HG03045 (cell line): ENCODE measurements around the gene DUSP22.

Experiments
- ATAC-seq: cut with Tn5 transposase; IDR thresholded peaks from one replicate; pipeline ENCODE4 v1.9.1; 2021; ENCODE audit warnings: mild to moderate bottlenecking, moderate library complexity; ENCODE audit not compliant: unreplicated experiment

DUSP22 gene

GRCh38 chr6:336159-337114 lies 44.1 kb downstream of the DUSP22 start:
- ATAC-seq: no peak

DNA sequence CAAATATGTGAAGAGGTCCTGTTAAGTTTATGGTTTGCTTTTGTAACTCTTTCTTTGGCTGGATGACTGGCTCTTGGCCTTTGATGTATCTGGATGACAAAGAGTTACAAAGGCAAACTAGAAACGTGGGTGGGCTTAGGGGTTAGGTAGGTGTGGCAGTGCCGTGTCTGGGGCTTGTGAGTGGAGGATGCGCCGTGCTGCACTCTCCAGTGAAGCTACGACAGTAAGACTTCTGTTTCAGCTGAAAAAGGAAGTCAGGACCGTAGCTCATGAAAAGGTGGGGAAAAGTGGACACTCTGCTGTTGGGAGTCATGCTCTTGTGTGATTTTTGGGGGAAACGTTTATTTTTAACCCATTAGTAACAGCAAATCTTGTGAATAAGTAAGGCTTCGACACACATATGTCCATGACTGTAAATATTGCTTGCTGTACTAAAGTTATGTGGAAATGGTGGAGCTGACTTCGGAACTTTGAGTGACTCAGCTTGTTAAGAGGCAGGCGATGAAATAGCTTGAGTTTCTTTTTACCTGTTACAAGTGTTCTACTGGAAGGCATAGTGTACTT lies 45.6 kb downstream of the DUSP22 start:
- ATAC-seq: no peak

DNA sequence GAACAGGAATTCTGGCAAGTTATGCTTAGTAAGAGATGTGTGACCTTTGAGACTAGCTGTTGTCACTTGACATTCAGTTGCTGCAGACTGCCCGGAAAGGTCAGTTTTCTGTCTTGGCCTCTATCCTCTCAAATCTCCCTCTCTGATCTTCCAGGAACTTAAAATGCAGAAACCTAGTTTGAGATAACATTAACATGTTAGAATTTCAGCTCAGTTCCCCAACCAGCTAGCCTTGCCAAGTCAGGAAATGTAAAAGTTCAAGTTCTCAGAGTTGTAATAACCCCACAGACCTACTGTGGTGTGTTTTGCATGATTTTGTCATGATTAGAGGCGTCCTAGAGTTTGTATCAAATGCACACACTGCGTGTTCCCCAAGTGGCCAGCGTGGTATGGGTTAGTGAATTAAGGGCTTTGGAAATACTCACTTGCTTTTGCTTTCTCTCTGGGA lies 46.6 kb downstream of the DUSP22 start:
- no peak for ATAC-seq

- no peak for ATAC-seq
Observed at GRCh38 chr6:339480-339879, 47.2 kb downstream of the DUSP22 start.

DNA sequence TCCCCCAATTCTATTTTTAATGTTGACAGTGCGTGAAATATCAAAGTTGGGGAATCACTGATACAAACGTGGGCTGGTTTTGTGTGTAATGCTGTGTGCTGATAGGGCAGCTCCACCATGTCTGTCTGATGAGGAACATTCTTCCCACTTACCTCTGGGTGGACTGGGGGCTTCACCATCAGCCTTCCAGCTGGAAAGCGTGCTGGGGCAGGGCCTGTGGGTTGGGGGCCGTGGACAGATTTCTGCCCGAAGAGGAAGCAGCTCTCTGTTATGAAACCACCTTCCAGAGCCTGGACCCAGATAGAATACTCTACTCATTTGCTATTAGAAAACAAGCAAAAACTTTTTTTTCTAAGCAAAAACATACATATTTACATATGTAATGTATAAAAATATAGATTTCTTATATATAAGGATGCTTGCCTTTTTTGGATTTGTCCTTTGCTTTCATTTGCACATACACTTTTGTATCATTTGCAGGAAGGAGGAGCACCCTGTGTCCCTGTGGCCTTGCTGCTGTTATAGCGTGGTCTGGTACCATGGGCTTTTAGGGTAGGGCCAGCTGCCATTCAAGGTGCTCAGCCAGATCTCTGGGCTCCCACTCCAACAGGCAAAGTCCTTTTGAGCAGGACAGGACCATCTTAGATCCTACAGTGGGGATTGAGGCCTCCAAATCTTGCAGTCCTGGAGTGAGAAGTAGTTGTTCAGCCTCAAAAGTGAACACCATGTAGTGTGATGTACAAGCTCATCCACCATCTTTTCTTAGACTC lies 48.1 kb downstream of the DUSP22 start:
- ATAC-seq: no peak

GRCh38 chr6:340991-341827 lies 48.9 kb downstream of the DUSP22 start:
- ATAC-seq: peak; percentile 36

DNA sequence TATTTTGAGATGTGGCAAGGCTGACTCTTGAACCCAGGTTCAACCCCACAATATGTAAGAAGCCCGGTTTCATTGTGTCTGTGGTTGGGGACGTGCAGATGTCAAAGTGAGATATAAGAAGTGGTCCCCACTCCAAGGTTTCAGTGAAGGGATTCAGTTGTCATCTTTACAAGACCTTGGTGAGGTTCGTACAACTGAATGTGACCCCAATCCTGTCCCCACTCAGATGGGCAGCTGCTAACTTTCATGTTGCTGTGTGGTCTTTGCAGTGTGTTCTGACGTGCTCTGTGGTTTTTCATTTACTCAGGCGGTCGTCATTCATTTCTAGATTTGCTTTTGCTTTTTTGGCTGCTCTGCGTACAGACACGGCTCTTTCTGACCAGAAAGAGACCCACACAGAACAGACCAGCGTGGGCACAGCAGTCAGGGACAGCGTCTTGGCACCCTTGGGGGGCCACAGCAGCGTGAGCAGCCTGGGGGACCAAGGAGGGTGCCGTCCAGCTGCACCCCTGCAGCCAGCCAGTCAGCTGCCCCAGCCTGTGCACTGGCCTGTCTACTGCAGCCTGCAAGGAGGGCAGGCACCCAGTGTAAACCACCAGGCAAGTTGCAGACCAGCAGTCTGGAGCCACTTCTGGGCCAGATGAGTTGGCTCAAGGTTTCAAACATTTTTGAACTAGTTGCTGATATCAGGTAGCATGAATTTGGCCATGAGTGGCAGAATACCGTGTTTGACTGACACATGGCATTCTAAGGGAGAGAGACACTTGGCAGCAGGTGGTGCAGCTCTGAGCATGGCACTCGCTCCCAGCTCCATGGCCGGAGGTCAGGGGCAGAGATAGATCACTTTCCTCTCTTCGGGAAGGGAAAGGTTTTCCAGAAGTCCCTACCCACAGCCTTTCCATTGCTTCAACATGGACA lies 49.9 kb downstream of the DUSP22 start:
- ATAC-seq: peak; percentile 55

DNA sequence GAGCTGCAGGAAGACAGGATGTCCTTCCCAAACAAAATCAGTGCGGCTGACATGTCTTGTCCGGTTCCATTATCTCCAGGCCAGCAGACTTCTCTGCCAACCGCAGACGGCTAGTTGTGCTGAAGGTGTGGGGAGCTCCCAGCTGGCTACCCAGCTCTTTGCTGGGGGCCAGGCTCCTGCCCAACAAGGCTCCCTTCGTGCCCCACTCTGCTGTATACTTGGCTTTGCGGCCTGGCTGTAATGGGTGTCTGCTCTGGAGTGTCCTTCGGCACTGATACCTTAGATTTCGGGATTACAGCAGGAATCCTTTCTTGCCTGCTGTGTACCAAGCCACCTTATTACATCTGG lies 50.5 kb downstream of the DUSP22 start:
- no peak for ATAC-seq

- no peak for ATAC-seq
Observed at GRCh38 chr6:343226-343935, 51.1 kb downstream of the DUSP22 start.

DNA sequence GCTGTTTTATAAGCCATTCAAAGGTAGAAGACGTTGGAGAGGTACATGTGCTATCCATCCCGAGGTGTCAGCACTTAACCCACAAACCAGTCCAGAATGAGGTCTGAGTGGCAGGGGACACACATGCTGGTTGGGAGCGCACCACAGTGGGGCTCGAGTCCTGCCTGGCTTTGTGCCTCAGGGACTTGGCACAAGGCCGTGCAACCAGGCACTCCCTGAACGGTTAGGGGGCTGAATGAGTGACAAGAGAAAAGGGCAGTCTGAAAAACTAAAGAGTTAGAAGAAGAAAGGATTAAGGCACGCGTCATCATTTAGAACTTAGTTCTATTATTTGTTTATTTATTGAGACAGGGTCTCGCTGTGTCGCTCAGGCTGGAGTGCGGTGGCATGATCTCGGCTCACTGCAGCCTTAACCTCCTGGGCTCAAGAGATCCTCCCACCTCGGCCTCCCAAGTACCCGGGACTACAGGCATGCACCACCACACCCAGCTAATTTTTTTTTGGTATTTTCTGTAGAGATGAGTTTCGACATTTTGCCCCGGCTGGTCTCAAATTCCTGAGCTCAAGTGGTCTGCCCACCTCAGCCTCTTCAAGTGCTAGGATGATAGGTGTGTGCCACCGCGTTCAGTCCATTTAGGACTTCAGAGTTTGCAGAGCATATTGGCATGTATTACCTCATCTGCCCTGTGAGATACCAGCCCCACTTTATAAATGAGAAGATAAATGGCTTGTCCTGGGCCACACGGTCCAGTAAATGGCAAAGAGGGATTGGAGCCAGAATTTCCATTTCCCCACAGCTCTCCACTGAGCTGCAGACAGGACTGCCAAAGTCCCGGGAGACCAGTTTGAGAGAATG lies 51.9 kb downstream of the DUSP22 start:
- no peak for ATAC-seq

- ATAC-seq: no peak
Observed at GRCh38 chr6:344816-345340, 52.6 kb downstream of the DUSP22 start.

GRCh38 chr6:345747-346385 lies 53.6 kb downstream of the DUSP22 start:
- no peak for ATAC-seq

DNA sequence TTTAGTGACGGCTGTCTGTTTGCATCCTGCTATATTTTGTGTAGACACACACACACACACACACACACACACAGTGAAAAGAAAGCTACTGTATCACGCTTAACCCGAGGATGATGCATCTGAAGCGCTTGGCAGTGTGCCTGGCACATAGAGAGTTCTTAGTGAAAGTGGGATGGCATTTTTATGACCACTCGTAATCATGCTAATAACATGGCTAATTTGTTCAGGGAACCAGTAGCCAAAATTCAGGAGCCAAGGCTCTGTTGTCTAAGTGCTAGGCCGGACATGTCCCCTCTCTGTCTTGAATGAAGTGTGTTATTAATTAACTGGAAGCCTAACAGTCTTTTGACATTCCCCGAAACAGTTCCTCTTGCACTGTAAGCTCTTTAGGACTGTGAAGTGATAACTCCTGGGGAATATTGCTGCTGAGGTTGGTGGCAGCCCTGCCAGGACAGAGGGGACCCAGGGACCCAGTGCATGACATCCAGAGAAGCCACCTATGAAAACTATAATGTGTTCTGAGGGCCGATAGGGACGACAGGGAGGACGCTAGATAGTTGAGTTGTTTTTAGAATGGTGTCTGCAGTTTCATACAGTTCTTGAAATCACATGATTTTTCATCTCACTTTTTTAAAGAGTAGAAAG lies 54.2 kb downstream of the DUSP22 start:
- ATAC-seq: no peak

- peak; percentile 82 for ATAC-seq
Observed at GRCh38 chr6:347232-347631, 54.9 kb downstream of the DUSP22 start.

- ATAC-seq: no peak
Observed at GRCh38 chr6:347951-348859, 55.9 kb downstream of the DUSP22 start.

DNA sequence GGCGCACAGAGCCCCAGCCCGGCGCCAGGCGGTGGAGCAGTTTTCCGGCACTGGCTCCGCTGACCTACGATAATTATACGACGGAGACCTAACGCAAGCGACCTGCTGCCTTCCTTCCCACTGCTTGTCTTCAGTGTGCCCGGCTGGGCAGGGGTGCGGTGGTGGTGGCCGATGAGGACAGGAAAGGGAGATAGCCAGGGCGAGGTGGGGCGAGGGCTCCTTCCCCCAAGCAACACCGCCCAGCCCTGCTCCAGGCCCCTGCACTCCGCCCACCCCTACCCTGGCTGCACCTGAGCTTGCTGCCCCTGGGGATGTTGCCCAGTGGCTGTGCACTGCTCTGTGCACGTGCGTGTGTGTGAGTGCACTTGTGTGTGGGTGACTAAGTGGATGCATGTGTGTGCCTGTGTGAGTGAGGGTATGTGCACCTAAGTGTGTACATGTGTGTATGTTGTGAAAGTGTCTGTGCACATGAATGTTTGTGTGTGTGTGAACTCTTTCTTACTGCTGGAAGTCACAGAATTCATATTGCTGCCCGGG lies 56.6 kb downstream of the DUSP22 start:
- no peak for ATAC-seq
